ENCODE measurements around the gene CTSA. TPM values are rescaled to one million over a fixed set of nuclear protein-coding genes. Genes with fewer than 3 reads are reported as not detected.

Gene CTSA
- total RNA-seq, 4 donors from 2014 or later: 79.1 to 164 (median 109) TPM

GRCh38 chr20:45938727-45939438 is 47.7 kb downstream of the CTSA start:
- TF ChIP-seq CTCF (IDR thresholded peaks at IDR 0.05; ENCODE audit: low read depth): no peak

GRCh38 chr20:45940053-45940452 is 48.9 kb downstream of the CTSA start:
- TF ChIP-seq CTCF (IDR thresholded peaks at IDR 0.05; ENCODE audit: low read depth): no peak

- no peak for TF ChIP-seq CTCF (IDR thresholded peaks at IDR 0.05; ENCODE audit: low read depth)
Observed at GRCh38 chr20:45940469-45940868, 49.3 kb downstream of the CTSA start.

- TF ChIP-seq CTCF (IDR thresholded peaks at IDR 0.05; ENCODE audit: low read depth): no peak
Observed at GRCh38 chr20:45943613-45944012, 52.5 kb downstream of the CTSA start.

GRCh38 chr20:45944151-45944964 is 53.2 kb downstream of the CTSA start:
- no peak for TF ChIP-seq CTCF (IDR thresholded peaks at IDR 0.05; ENCODE audit: low read depth)

- no peak for TF ChIP-seq CTCF (IDR thresholded peaks at IDR 0.05; ENCODE audit: low read depth)
Observed at GRCh38 chr20:45944965-45945677, 54.0 kb downstream of the CTSA start.

GRCh38 chr20:45945678-45946148 is 54.6 kb downstream of the CTSA start:
- TF ChIP-seq CTCF (IDR thresholded peaks at IDR 0.05; ENCODE audit: low read depth): no peak
